Right lobe of liver (tissue), 4 donors: ENCODE data around the gene ALDH1L1.

Experiments used
- CTCF ChIP-seq, 4 donors: fragments of 200-600 bp in 3 of 4; fragments of 450-650 bp in 1 of 4; IDR thresholded peaks; one replicate each; pipeline versions ENCODE4 v1.5.1 to v1.8.0; 2016 to 2022; ENCODE audit warnings: antibody characterized with exemption in 4 of 4, mild to moderate bottlenecking in 2 of 4
- POLR2A ChIP-seq: fragments of 450-650 bp; IDR thresholded peaks from one replicate; pipeline ENCODE4 v1.6.1; 2017; ENCODE audit warnings: antibody characterized with exemption, mild to moderate bottlenecking
- donor health status: DM: no; HTN: no; CAD: no.
- donor health status: DM: no; HTN: no; CAD: no.
- donor health status: DM: no; HTN: yes; CAD: no.

DNA sequence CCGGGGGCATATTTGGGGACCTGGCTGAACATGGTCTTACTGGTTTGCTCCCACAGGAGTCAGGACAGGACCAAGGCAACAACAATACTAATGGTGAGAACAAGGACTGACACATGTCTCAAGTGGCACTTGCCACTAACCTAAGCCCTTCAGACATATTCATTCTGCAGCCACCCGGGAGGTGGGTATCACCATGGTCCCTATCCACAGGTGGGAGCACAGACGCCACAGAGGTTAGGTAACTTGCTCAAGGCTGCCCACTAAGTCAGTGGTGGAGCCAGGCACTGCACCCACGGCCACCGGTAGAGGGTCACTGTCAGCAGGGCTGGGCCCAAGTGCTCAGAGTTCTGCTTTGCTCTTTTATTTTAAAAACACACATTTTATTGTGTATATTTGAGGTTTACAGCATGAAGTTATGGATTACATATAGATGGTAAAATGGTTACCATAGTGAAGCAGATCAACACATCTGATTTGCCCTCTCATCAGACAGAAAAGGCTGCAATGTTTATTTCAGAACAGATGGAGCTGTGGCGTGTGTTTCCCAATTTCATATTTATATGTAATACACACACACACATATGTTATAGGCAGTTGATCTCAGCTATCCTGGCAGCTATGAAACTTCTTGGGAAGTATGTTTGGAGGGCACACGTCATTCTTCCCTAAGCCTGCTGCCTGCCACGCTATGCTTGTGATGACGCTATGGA lies 66.5 kb downstream of the ALDH1L1 start:
- TF ChIP-seq CTCF (IDR thresholded peaks at IDR 0.05) (peak in 1 of 4 donors; percentile 8), POLR2A (no peak)
